ENCODE data around the gene CFAP46. TPM values are rescaled to one million over a fixed set of nuclear protein-coding genes. Genes with fewer than 3 reads are reported as not detected.

CFAP46 gene
- total and polyA plus RNA-seq, 2 of the 8 experiments (the other 6 are each of a cell fraction or from before 2014, with no cell fraction given), result 2.6 to 4.8 TPM

- 90% methylated on average over 33 of the region's 41 CpGs; no CpG with 5 or more reads in 1 of the 2 experiments for WGBS, 2 experiments (ENCODE audit: extremely low coverage in 1 of 2, insufficient coverage in 1 of 2, insufficient read length in 1 of 2, insufficient replicate concordance in 2 of 2, low coverage in 1 of 2, low lambda C conversion rate in 2 of 2, missing lambda C conversion rate in 1 of 2)
- Histone ChIP-seq H3K18ac (ENCODE audit: extremely low read depth, low read length) (no peak overlapping the region), H2AK5ac (ENCODE audit: low read depth, low read length) (no peak overlapping the region), H3K56ac (replicated peaks; ENCODE audit: insufficient read length, low read depth, low read length) (no peak overlapping the region), H3K23ac (ENCODE audit: insufficient read length) (no peak overlapping the region), H3K4me2 (ENCODE audit: insufficient read depth in 1 of 2, low read depth in 2 of 2, low read length in 2 of 2) (no peak overlapping the region), H4K20me1 (replicated peaks in 1 of 2; ENCODE audit: control insufficient read depth in 1 of 2, insufficient read depth in 2 of 2, low read length in 2 of 2) (no peaks in the 10 kb centered on the region), H3K27ac (ENCODE audit: low read depth, low read length) (no peak overlapping the region), H3K4me1 (replicated peaks in 1 of 4; ENCODE audit: control insufficient read depth in 3 of 4, insufficient read depth in 4 of 4, low read length in 3 of 4) (peaks cover 0 to 9% (median 1%) of the 10 kb centered on the region in 4 experiments; a peak in 1 of 7 replicates), H2AFZ (ENCODE audit: low read length) (no peak overlapping the region), H3K79me2 (ENCODE audit: control insufficient read depth in 1 of 2, insufficient read depth in 2 of 2, low read length in 2 of 2) (no peaks in the 10 kb centered on the region), H3K4ac (replicated peaks; ENCODE audit: insufficient read length, low read depth, low read length) (no peak overlapping the region), H4K8ac (ENCODE audit: extremely low read depth, insufficient read depth, low read length) (no peak overlapping the region), H3K9ac (replicated peaks in 1 of 4; ENCODE audit: extremely low read depth in 1 of 4, low read depth in 3 of 4, low read length in 3 of 4) (no peak overlapping the region), H3K9me3 (ENCODE audit: insufficient read depth in 2 of 2, low read depth in 1 of 2, low read length in 1 of 2) (no peaks in the 10 kb centered on the region), H3K36me3 (ENCODE audit: control insufficient read depth in 2 of 4, insufficient read depth in 4 of 4, low read length in 3 of 4) (no peaks in the 10 kb centered on the region), H2BK15ac (ENCODE audit: low read length) (no peak overlapping the region), H2BK120ac (replicated peaks; ENCODE audit: low read depth, low read length) (no peak overlapping the region), H3K14ac (ENCODE audit: insufficient read length) (no peak overlapping the region), H2BK12ac (ENCODE audit: low read depth, low read length) (no peak overlapping the region), H4K5ac (ENCODE audit: insufficient read length, low read depth, low read length) (no peak overlapping the region), H2BK20ac (ENCODE audit: low read length) (no peak overlapping the region), H3K79me1 (ENCODE audit: low read depth, low read length) (no peaks in the 10 kb centered on the region), H3K27me3 (replicated peaks in 1 of 4; ENCODE audit: control insufficient read depth in 3 of 4, extremely low read depth in 1 of 4, insufficient read depth in 3 of 4, low read length in 3 of 4) (no peaks in the 10 kb centered on the region), H4K91ac (replicated peaks; ENCODE audit: insufficient read length, low read length) (no peak overlapping the region), H3K23me2 (ENCODE audit: low read depth, low read length) (no peaks in the 10 kb centered on the region), H2BK5ac (ENCODE audit: low read depth, low read length) (no peak overlapping the region), H3K4me3 (ENCODE audit: extremely low read depth in 1 of 4, insufficient read depth in 2 of 4, low read depth in 3 of 4, low read length in 4 of 4) (no peak overlapping the region)
- TF ChIP-seq KDM5A (IDR thresholded peaks at IDR 0.05; ENCODE audit: low read length), result no peak
- no peak for TF ChIP-seq SIN3A (conservative IDR thresholded peaks at IDR 0.05 in 1 of 2, IDR thresholded peaks at IDR 0.05 in 1 of 2; ENCODE audit: low read depth in 1 of 2, low read length in 2 of 2)
- no peak for TF ChIP-seq MAFK (IDR thresholded peaks at IDR 0.05; ENCODE audit: low read depth, low read length)
- POLR2A ChIA-PET (ENCODE audit: partially characterized antibody), result no interaction called here
- CTCF ChIA-PET (ENCODE audit: partially characterized antibody), result interaction anchor here (0.6 to 2.4 kb wide), 2 partner anchors 143 to 163 kb away, joined by 3 to 5 read pairs; no protein-coding TSS in a partner anchor
- FAIRE-seq (no peak), DNase-seq (ENCODE audit: low read depth in 1 of 2, low spot score in 2 of 2) (no peak)
Measured at GRCh38 chr10:132980426-132981172, 38.2 kb upstream of the CFAP46 start.
